Stimulated activated CD4-positive, alpha-beta T cell treated with anti-CD3 and anti-CD28 coated beads, Interleukin-12 subunit alpha, Interleukin-12 subunit beta, amount 100 ng/mL, for 24 hours (primary cell): ENCODE results near the gene SEPTIN12.

ENCODE experiments used
- DNase-seq, 2 experiments: peaks; one replicate each; pipeline ENCODE4 v3.0.0-alpha.2; 2020; ENCODE audit warnings: low read depth in 2 of 2

The SEPTIN12 gene

GRCh38 chr16:4783951-4784336 lies 4.2 kb downstream of the SEPTIN12 start:
- no peak for DNase-seq

GRCh38 chr16:4783251-4783950 lies 4.7 kb downstream of the SEPTIN12 start:
- DNase-seq: no peak

- no peak for DNase-seq
Measured at GRCh38 chr16:4780235-4780634, 7.9 kb downstream of the SEPTIN12 start.

- DNase-seq: no peak
Measured at GRCh38 chr16:4778050-4778392, 10.1 kb downstream of the SEPTIN12 start.

GRCh38 chr16:4777339-4778049 lies 10.7 kb downstream of the SEPTIN12 start:
- DNase-seq: no peak

- DNase-seq: no peak
Measured at GRCh38 chr16:4776141-4776705, 11.9 kb downstream of the SEPTIN12 start.

GRCh38 chr16:4775005-4775404 lies 13.1 kb downstream of the SEPTIN12 start:
- no peak for DNase-seq

GRCh38 chr16:4772351-4772750 lies 15.8 kb downstream of the SEPTIN12 start:
- DNase-seq: no peak

GRCh38 chr16:4771646-4772045 lies 16.5 kb downstream of the SEPTIN12 start:
- no peak for DNase-seq

GRCh38 chr16:4769306-4769638 lies 18.9 kb downstream of the SEPTIN12 start:
- no peak for DNase-seq

- DNase-seq: peak; percentile 88 to 94
Measured at GRCh38 chr16:4768549-4769305, 19.4 kb downstream of the SEPTIN12 start.

- no peak for DNase-seq
Measured at GRCh38 chr16:4767872-4768548, 20.1 kb downstream of the SEPTIN12 start.

GRCh38 chr16:4766875-4767628 lies 21.1 kb downstream of the SEPTIN12 start, which contains the start of gene ZNF500:
TSS of gene ZNF500 (minus strand) at chr16:4767162. CDS start at chr16:4765978, 1,184 bp downstream.
- peak; percentile 97 for DNase-seq

GRCh38 chr16:4765511-4766474 lies 22.4 kb downstream of the SEPTIN12 start:
- DNase-seq: no peak

- no peak for DNase-seq
Measured at GRCh38 chr16:4763791-4764190, 24.4 kb downstream of the SEPTIN12 start.

GRCh38 chr16:4762205-4762604 lies 25.9 kb downstream of the SEPTIN12 start:
- DNase-seq: no peak

GRCh38 chr16:4760221-4760910 lies 27.8 kb downstream of the SEPTIN12 start:
- no peak for DNase-seq

GRCh38 chr16:4755687-4756086 lies 32.5 kb downstream of the SEPTIN12 start:
- DNase-seq: no peak

GRCh38 chr16:4754865-4755264 lies 33.3 kb downstream of the SEPTIN12 start:
- no peak for DNase-seq
